HepG2 (cell line): ENCODE data around the gene RSL1D1. TPM values are rescaled to one million over a fixed set of nuclear protein-coding genes. Genes with fewer than 3 reads are reported as not detected.

Source experiments
- CEBPB ChIP-seq: IDR thresholded peaks from 2 replicates; pipeline ENCODE4 v1.6.1; 2011; ENCODE audit warnings: low read depth, low read length, improper control_type of control experiment, borderline replicate concordance
- HNF4G ChIP-seq, 2 experiments: sonication (generic) in 1 of 2; formaldehyde crosslinking in 1 of 2; IDR thresholded peaks; 2 replicates each; pipeline versions ENCODE4 v1.4.0 to v1.6.1; 2011 to 2020; ENCODE audit warnings: borderline replicate concordance in 2 of 2, low read depth in 2 of 2, mild to moderate bottlenecking in 2 of 2, low read length in 1 of 2, missing genetic modification reagents in 1 of 2, moderate library complexity in 1 of 2
- HNRNPH1 ChIP-seq: fragments of 200-400 bp; formaldehyde crosslinking; optimal IDR thresholded peaks from 2 replicates; pipeline ENCODE3; 2017; ENCODE audit warnings: mild to moderate bottlenecking, low read depth, low read length
- MBNL3 ChIP-seq: fragments of 250-450 bp; sonication (Bioruptor Pico); conservative IDR thresholded peaks from 2 replicates; pipeline ENCODE4 v1.8.0; 2022; ENCODE audit warnings: mild to moderate bottlenecking, inconsistent platforms
- MEF2D ChIP-seq: sonication (generic); formaldehyde crosslinking; IDR thresholded peaks from 2 replicates; pipeline ENCODE4 v1.5.1; 2020; ENCODE audit warnings: mild to moderate bottlenecking, missing genetic modification reagents
- MLLT10 ChIP-seq: sonication (generic); formaldehyde crosslinking; IDR thresholded peaks from 2 replicates; pipeline ENCODE4 v1.4.0; 2020; ENCODE audit warnings: missing genetic modification reagents
- NFAT5 ChIP-seq: sonication (generic); formaldehyde crosslinking; IDR thresholded peaks from 2 replicates; pipeline ENCODE4 v1.4.0; 2020; ENCODE audit warnings: missing genetic modification reagents
- NKX3-1 ChIP-seq: sonication (generic); formaldehyde crosslinking; IDR thresholded peaks from 2 replicates; pipeline ENCODE4 v1.5.0; 2020; ENCODE audit warnings: missing genetic modification reagents
- RFX5 ChIP-seq: IDR thresholded peaks from 2 replicates; pipeline ENCODE4 v1.6.1; 2011; ENCODE audit warnings: low read depth, low read length, improper control_type of control experiment
- SAP130 ChIP-seq: IDR thresholded peaks from 2 replicates; pipeline ENCODE4 v1.6.1; 2016; ENCODE audit warnings: low read depth
- SMYD3 ChIP-seq: sonication (generic); formaldehyde crosslinking; IDR thresholded peaks from 2 replicates; pipeline ENCODE4 v1.8.1; 2023; ENCODE audit warnings: mild to moderate bottlenecking, missing genetic modification reagents
- SOX6 ChIP-seq, 2 experiments: fragments of 450-650 bp in 1 of 2; sonication (generic) in 1 of 2; formaldehyde crosslinking in 1 of 2; IDR thresholded peaks; 2 replicates each; pipeline versions ENCODE4 v1.4.0 to v1.6.1; 2017 to 2020; ENCODE audit warnings: antibody characterized with exemption in 1 of 2, mild to moderate bottlenecking in 1 of 2, missing genetic modification reagents in 1 of 2
- SRSF1 ChIP-seq: fragments of 200-400 bp; formaldehyde crosslinking; optimal IDR thresholded peaks from 2 replicates; pipeline ENCODE3; 2017; ENCODE audit warnings: mild to moderate bottlenecking, low read depth, low read length, moderate library complexity
- TFAP4 ChIP-seq: sonication (generic); IDR thresholded peaks from 2 replicates; pipeline ENCODE4 v1.6.1; 2016; ENCODE audit warnings: low read depth, borderline replicate concordance
- THAP9 ChIP-seq: sonication (generic); formaldehyde crosslinking; IDR thresholded peaks from 2 replicates; pipeline ENCODE4; 2020; ENCODE audit warnings: missing genetic modification reagents, mild to moderate bottlenecking, borderline replicate concordance
- TSC22D2 ChIP-seq: sonication (generic); formaldehyde crosslinking; IDR thresholded peaks from 2 replicates; pipeline ENCODE4 v1.5.1; 2020; ENCODE audit warnings: missing genetic modification reagents, mild to moderate bottlenecking, borderline replicate concordance
- ZBTB20 ChIP-seq: sonication (generic); formaldehyde crosslinking; IDR thresholded peaks from 2 replicates; pipeline ENCODE4 v1.8.1; 2023; ENCODE audit warnings: missing genetic modification reagents, low read depth, mild to moderate bottlenecking, borderline replicate concordance
- ZNF333 ChIP-seq: sonication (generic); formaldehyde crosslinking; IDR thresholded peaks from 2 replicates; pipeline ENCODE4 v1.4.0; 2020; ENCODE audit warnings: mild to moderate bottlenecking, missing genetic modification reagents, borderline replicate concordance
- ZNF564 ChIP-seq: sonication (generic); formaldehyde crosslinking; IDR thresholded peaks from 2 replicates; pipeline ENCODE4 v1.8.1; 2023; ENCODE audit warnings: mild to moderate bottlenecking, missing genetic modification reagents
- ZNF674 ChIP-seq: sonication (generic); formaldehyde crosslinking; IDR thresholded peaks from 2 replicates; pipeline ENCODE4 v1.5.0; 2020; ENCODE audit warnings: low read depth, mild to moderate bottlenecking, missing genetic modification reagents
- ZNF7 ChIP-seq: IDR thresholded peaks from 2 replicates; pipeline ENCODE4 v1.6.1; 2016; ENCODE audit warnings: missing biosample characterization, missing genetic modification reagents
- polyA plus RNA-seq, 8 experiments: library from polyadenylated mRNA; depleted of rRNA in 3 of 8; stranded (reverse) in 7 of 8; unstranded in 1 of 8; fragments of >200 nt; fragmentation: Illumina TruSeq in 4 of 8; extraction: Trizol in 4 of 8; gene quantifications; 2 replicates each; pipeline versions ENCODE4 v1.2.1 to v1.2.3, GENCODE V29; 2011 to 2016; ENCODE audit warnings: low read depth in 4 of 8, missing spikeins in 1 of 8, mixed read lengths in 1 of 8; ENCODE audit not compliant: insufficient read depth in 1 of 8
- total RNA-seq, 5 experiments: library from RNA; depleted of rRNA; stranded (reverse); fragments of >200 nt; fragmentation: Illumina TruSeq; extraction: Trizol; gene quantifications; 2 replicates each; pipeline ENCODE4 v1.2.3, GENCODE V29; 2016; ENCODE audit warnings: low read depth in 1 of 5

Gene RSL1D1
- total and polyA plus RNA-seq, 2 of the 13 experiments (the other 11 are each of a cell fraction or from before 2014, with no cell fraction given), result 187 to 343 TPM

GRCh38 chr16:11833951-11834695 is 17.2 kb downstream of the RSL1D1 start (continued):
- TF ChIP-seq MLLT10 (CRISPR knock-in tag) (no peak), THAP9 (no peak), RFX5 (no peak), HNF4G (IDR thresholded peaks at IDR 0.05; ENCODE audit: borderline replicate concordance, low read depth, low read length) (no peak), HNF4G (CRISPR knock-in tag; IDR thresholded peaks at IDR 0.05; ENCODE audit: borderline replicate concordance, low read depth) (no peak), ZNF7 (CRISPR knock-in tag) (no peak), ZNF674 (CRISPR knock-in tag) (no peak), MEF2D (CRISPR knock-in tag) (no peak), ZNF333 (CRISPR knock-in tag) (no peak), TSC22D2 (CRISPR knock-in tag) (no peak), MBNL3 (CRISPR knock-in tag) (no peak), SRSF1 (no peak), CEBPB (peak; percentile 96), SOX6 (IDR thresholded peaks at IDR 0.05) (no peak), SOX6 (CRISPR knock-in tag; IDR thresholded peaks at IDR 0.05) (0 out of 2 replicates have a peak, but pooled peaks have one; percentile 23), NFAT5 (CRISPR knock-in tag) (no peak), ZBTB20 (CRISPR knock-in tag) (no peak), SAP130 (CRISPR knock-in tag) (peak; percentile 70), ZNF564 (CRISPR knock-in tag) (no peak), SMYD3 (CRISPR knock-in tag) (no peak), TFAP4 (no peak), HNRNPH1 (no peak), NKX3-1 (CRISPR knock-in tag) (no peak)
